ENCODE results near the gene FLACC1.
A peak's percentile ranks its signal among the peaks of the same experiment; 100 is the strongest.

Gene FLACC1

GRCh38 chr2:201357221-201357620 is at the start of gene FLACC1:
Gene FLACC1, minus strand, starts transcription at chr2:201357345. Its CDS starts 5,941 bp downstream, at chr2:201351404.
- H3K36me3 ChIP-seq (ENCODE audit: control insufficient read depth, insufficient read depth, low read length) = no peaks in the 10 kb centered on the region
- no peaks in the 10 kb centered on the region for H3K27me3 ChIP-seq (ENCODE audit: control insufficient read depth, insufficient read depth, low read length)
- no peaks in the 10 kb centered on the region for H3K4me1 ChIP-seq (ENCODE audit: control insufficient read depth, insufficient read depth, low read length)
- no peak within 1 kb of the TSS for H3K4me3 ChIP-seq (ENCODE audit: low read depth, low read length)
- peak within 1 kb of the TSS; percentile 38; the same call in 1 of the 2 replicates for H3K27ac ChIP-seq (ENCODE audit: low read depth, low read length)
- no peak within 1 kb of the TSS for H3K9ac ChIP-seq (ENCODE audit: low read length)
- H3K9me3 ChIP-seq (ENCODE audit: control insufficient read depth, insufficient read depth, low read depth, low read length) = no peaks in the 10 kb centered on the region

GRCh38 chr2:201406077-201406662 is 49.0 kb upstream of the FLACC1 start:
- H3K4me1 ChIP-seq (ENCODE audit: control insufficient read depth, insufficient read depth, low read length) = no peaks in the 10 kb centered on the region
- H3K9me3 ChIP-seq (ENCODE audit: control insufficient read depth, insufficient read depth, low read depth, low read length) = no peaks in the 10 kb centered on the region
- no peak overlapping the region for H3K27ac ChIP-seq (ENCODE audit: low read depth, low read length)
- no peaks in the 10 kb centered on the region for H3K27me3 ChIP-seq (ENCODE audit: control insufficient read depth, insufficient read depth, low read length)
- H3K4me3 ChIP-seq (ENCODE audit: low read depth, low read length) = no peak overlapping the region
- H3K36me3 ChIP-seq (ENCODE audit: control insufficient read depth, insufficient read depth, low read length) = peaks cover 3% of the 10 kb centered on the region; the same call in 1 of the 2 replicates
- H3K9ac ChIP-seq (ENCODE audit: low read length) = no peak overlapping the region

DNA sequence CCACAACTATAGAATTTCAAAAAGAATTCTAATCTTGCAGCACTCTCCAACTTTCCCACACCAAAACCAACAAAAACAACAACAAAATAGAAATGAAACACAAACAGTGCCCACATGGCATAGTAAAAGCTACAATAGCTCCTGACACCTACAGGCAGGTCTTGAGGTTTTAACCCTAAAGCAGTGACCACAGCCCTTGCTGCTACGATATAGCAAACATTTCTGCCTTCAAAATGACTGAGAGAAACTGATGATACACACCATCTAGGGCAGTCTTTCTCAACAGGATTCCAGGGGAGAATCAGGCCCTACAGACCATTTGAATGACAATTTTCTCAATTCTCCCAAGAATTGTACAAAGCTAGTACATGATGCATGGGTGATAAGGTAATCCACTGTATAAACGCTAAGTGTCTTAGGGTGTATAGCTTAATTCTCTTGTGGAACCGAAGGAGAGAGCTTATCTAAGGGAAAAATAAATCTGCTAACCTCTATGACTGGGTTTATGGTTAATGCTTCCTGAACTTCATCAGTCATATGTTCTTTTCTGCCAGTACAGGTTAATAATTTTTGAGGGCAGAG is 47.6 kb upstream of the FLACC1 start:
- Histone ChIP-seq H3K27ac (ENCODE audit: low read depth, low read length) (no peak overlapping the region), H3K9ac (ENCODE audit: low read length) (no peak overlapping the region), H3K27me3 (ENCODE audit: control insufficient read depth, insufficient read depth, low read length) (no peaks in the 10 kb centered on the region)

DNA sequence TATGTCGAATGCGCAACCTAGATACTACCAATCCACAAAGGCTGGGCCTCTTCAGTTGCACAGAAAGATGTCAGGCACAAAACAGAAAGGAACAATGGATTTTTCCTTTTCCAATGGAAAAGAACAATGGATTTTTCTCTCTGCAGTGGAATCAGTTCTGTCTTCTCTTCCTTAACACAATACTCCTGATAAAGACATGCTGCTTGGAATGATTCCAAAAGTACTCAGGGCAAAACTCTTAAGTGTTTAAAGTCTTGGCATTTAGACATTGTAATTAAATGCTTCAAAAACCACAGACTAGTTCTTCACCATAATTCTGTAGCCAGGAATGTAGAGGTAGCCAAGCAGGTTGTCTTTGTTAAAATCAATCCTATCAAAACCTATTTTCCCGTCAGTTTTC is 46.7 kb upstream of the FLACC1 start:
- Histone ChIP-seq H3K9me3 (ENCODE audit: control insufficient read depth, insufficient read depth, low read depth, low read length) (no peaks in the 10 kb centered on the region), H3K27ac (ENCODE audit: low read depth, low read length) (0 out of 2 replicates have a peak overlapping the region, but pooled peaks have one; percentile 23), H3K4me3 (ENCODE audit: low read depth, low read length) (no peak overlapping the region), H3K4me1 (ENCODE audit: control insufficient read depth, insufficient read depth, low read length) (no peaks in the 10 kb centered on the region), H3K9ac (ENCODE audit: low read length) (no peak overlapping the region), H3K27me3 (ENCODE audit: control insufficient read depth, insufficient read depth, low read length) (no peaks in the 10 kb centered on the region), H3K36me3 (ENCODE audit: control insufficient read depth, insufficient read depth, low read length) (peaks cover 3% of the 10 kb centered on the region)

More for the DNA sequence above, 47.6 kb upstream of the FLACC1 start:
- Histone ChIP-seq H3K4me3 (ENCODE audit: low read depth, low read length) (no peak overlapping the region), H3K4me1 (ENCODE audit: control insufficient read depth, insufficient read depth, low read length) (no peaks in the 10 kb centered on the region), H3K9me3 (ENCODE audit: control insufficient read depth, insufficient read depth, low read depth, low read length) (no peaks in the 10 kb centered on the region), H3K36me3 (ENCODE audit: control insufficient read depth, insufficient read depth, low read length) (peaks cover 3% of the 10 kb centered on the region; the same call in 1 of the 2 replicates)

GRCh38 chr2:201402651-201403562 is 45.8 kb upstream of the FLACC1 start:
- Histone ChIP-seq H3K9me3 (ENCODE audit: control insufficient read depth, insufficient read depth, low read depth, low read length) (no peaks in the 10 kb centered on the region), H3K27ac (ENCODE audit: low read depth, low read length) (no peak overlapping the region), H3K36me3 (ENCODE audit: control insufficient read depth, insufficient read depth, low read length) (peaks cover 6% of the 10 kb centered on the region), H3K9ac (ENCODE audit: low read length) (no peak overlapping the region), H3K27me3 (ENCODE audit: control insufficient read depth, insufficient read depth, low read length) (no peaks in the 10 kb centered on the region), H3K4me3 (ENCODE audit: low read depth, low read length) (no peak overlapping the region), H3K4me1 (ENCODE audit: control insufficient read depth, insufficient read depth, low read length) (no peaks in the 10 kb centered on the region)

- Histone ChIP-seq H3K27ac (ENCODE audit: low read depth, low read length) (no peak overlapping the region), H3K4me3 (ENCODE audit: low read depth, low read length) (no peak overlapping the region), H3K4me1 (ENCODE audit: control insufficient read depth, insufficient read depth, low read length) (no peaks in the 10 kb centered on the region), H3K27me3 (ENCODE audit: control insufficient read depth, insufficient read depth, low read length) (no peaks in the 10 kb centered on the region), H3K9me3 (ENCODE audit: control insufficient read depth, insufficient read depth, low read depth, low read length) (no peaks in the 10 kb centered on the region), H3K36me3 (ENCODE audit: control insufficient read depth, insufficient read depth, low read length) (peaks cover 13% of the 10 kb centered on the region), H3K9ac (ENCODE audit: low read length) (no peak overlapping the region)
These were observed 44.7 kb upstream of the FLACC1 start for GRCh38 chr2:201401815-201402214.

DNA sequence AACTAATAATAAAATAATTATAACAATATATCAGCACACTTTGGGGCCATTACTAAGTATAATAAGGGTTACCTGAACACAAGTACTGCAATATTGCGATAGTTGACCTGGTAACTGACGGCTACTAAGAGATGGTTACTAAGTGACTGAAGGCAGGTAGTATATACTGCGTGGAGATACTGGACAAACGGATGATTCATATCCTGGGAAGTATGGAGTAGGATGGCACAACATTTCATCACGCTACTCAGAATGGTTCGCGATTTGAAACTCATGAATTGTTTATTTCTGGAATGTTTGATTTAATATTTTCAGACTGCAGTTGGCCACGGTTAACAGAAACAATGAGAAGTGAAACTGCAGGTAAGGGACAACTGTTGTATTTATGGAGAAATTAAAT is 39.5 kb upstream of the FLACC1 start:
- H3K36me3 ChIP-seq (ENCODE audit: control insufficient read depth, insufficient read depth, low read length) = peaks cover 48% of the 10 kb centered on the region
- H3K9ac ChIP-seq (ENCODE audit: low read length) = no peak overlapping the region
- H3K9me3 ChIP-seq (ENCODE audit: control insufficient read depth, insufficient read depth, low read depth, low read length) = no peaks in the 10 kb centered on the region
- no peak overlapping the region for H3K27ac ChIP-seq (ENCODE audit: low read depth, low read length)
- no peak overlapping the region for H3K4me3 ChIP-seq (ENCODE audit: low read depth, low read length)
- no peaks in the 10 kb centered on the region for H3K4me1 ChIP-seq (ENCODE audit: control insufficient read depth, insufficient read depth, low read length)
- no peaks in the 10 kb centered on the region for H3K27me3 ChIP-seq (ENCODE audit: control insufficient read depth, insufficient read depth, low read length)

DNA sequence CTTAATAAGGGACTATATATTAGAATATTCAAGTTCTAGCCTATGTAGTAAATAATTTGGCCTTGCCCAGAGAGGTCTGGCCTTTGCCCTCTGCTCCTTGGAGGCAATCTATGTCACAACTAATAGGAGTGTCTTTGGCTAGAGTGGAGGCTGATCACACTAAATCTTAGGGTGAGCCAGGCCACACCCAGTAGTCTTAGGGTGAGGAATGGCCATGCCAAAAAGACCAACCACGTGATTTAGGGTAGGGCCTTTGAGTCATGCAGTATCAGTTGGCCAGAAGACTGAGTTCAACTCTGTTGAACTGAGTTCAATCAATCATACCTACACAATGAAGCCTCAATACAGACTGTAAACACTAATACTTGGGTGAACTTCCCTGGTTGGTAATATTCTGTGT is 26.0 kb upstream of the FLACC1 start:
- H3K36me3 ChIP-seq (ENCODE audit: control insufficient read depth, insufficient read depth, low read length) = peaks cover 46% of the 10 kb centered on the region
- no peaks in the 10 kb centered on the region for H3K9me3 ChIP-seq (ENCODE audit: control insufficient read depth, insufficient read depth, low read depth, low read length)
- peaks cover 4% of the 10 kb centered on the region; the same call in 1 of the 2 replicates for H3K4me1 ChIP-seq (ENCODE audit: control insufficient read depth, insufficient read depth, low read length)
- H3K4me3 ChIP-seq (ENCODE audit: low read depth, low read length) = no peak overlapping the region
- H3K9ac ChIP-seq (ENCODE audit: low read length) = no peak overlapping the region
- no peak overlapping the region for H3K27ac ChIP-seq (ENCODE audit: low read depth, low read length)
- H3K27me3 ChIP-seq (ENCODE audit: control insufficient read depth, insufficient read depth, low read length) = no peaks in the 10 kb centered on the region

GRCh38 chr2:201378496-201379397 is 21.6 kb upstream of the FLACC1 start:
- peak overlapping the region; percentile 22; the same call in 1 of the 2 replicates for H3K27ac ChIP-seq (ENCODE audit: low read depth, low read length)
- peaks cover 18% of the 10 kb centered on the region for H3K36me3 ChIP-seq (ENCODE audit: control insufficient read depth, insufficient read depth, low read length)
- no peak overlapping the region for H3K9ac ChIP-seq (ENCODE audit: low read length)
- peaks cover 4% of the 10 kb centered on the region; the same call in 1 of the 2 replicates for H3K4me1 ChIP-seq (ENCODE audit: control insufficient read depth, insufficient read depth, low read length)
- H3K4me3 ChIP-seq (ENCODE audit: low read depth, low read length) = no peak overlapping the region
- no peaks in the 10 kb centered on the region for H3K9me3 ChIP-seq (ENCODE audit: control insufficient read depth, insufficient read depth, low read depth, low read length)
- no peaks in the 10 kb centered on the region for H3K27me3 ChIP-seq (ENCODE audit: control insufficient read depth, insufficient read depth, low read length)

DNA sequence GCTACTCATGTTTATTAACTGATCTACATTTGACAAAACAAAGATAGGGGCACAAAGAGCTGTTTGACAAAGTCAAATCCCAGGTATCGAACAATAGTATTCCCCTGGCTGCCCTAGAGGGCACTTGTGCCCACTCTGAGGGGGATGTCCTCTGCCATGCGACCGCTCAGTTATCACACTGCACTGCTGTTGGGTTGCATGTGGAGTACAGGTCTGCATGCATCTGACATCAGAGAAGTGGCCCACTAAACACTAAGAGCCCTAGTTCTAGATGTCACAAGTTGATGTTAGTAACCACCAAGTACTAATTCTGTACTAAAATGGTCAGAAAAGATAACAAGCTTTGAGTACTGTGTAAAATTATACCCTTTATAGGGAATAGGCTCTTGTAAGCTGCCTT is 20.1 kb upstream of the FLACC1 start:
- no peaks in the 10 kb centered on the region for H3K9me3 ChIP-seq (ENCODE audit: control insufficient read depth, insufficient read depth, low read depth, low read length)
- H3K27me3 ChIP-seq (ENCODE audit: control insufficient read depth, insufficient read depth, low read length) = no peaks in the 10 kb centered on the region
- no peak overlapping the region for H3K27ac ChIP-seq (ENCODE audit: low read depth, low read length)
- H3K4me1 ChIP-seq (ENCODE audit: control insufficient read depth, insufficient read depth, low read length) = peaks cover 4% of the 10 kb centered on the region; the same call in 1 of the 2 replicates
- peaks cover 12% of the 10 kb centered on the region for H3K36me3 ChIP-seq (ENCODE audit: control insufficient read depth, insufficient read depth, low read length)
- H3K4me3 ChIP-seq (ENCODE audit: low read depth, low read length) = no peak overlapping the region
- H3K9ac ChIP-seq (ENCODE audit: low read length) = no peak overlapping the region
